AG04450 (cell line): ENCODE data around the gene GRID1. TPM values are rescaled to one million over a fixed set of nuclear protein-coding genes. Genes with fewer than 3 reads are reported as not detected.

Source experiments
- CTCF ChIA-PET: fragments of 300-600, 350-600 bp; formaldehyde crosslinking; extraction: SDS; loops from one replicate; lab custom pipeline; 2022; ENCODE audit warnings: antibody characterized with exemption, inconsistent platforms; lab: Charles Lee
- POLR2A ChIA-PET: fragments of 350-600 bp; formaldehyde crosslinking; extraction: SDS; loops from one replicate; lab custom pipeline; 2021; ENCODE audit warnings: antibody characterized with exemption, inconsistent platforms; lab: Yijun Ruan, JAX
- DNase-seq: peaks from one replicate; pipeline ENCODE4 v3.0.0-alpha.2; 2011; ENCODE audit warnings: low read depth, low spot score
- H3K27ac ChIP-seq: one replicate; pipeline ENCODE4 v1.5.1; 2012; ENCODE audit warnings: low read depth, low read length, control low read depth
- H3K27me3 ChIP-seq: one replicate; pipeline ENCODE4 v1.6.0; 2012; ENCODE audit warnings: low read length; ENCODE audit not compliant: control insufficient read depth, insufficient read depth
- H3K4me3 ChIP-seq: 2 replicates; pipeline ENCODE4 v1.5.1; 2011; ENCODE audit warnings: mild to moderate bottlenecking, low read depth, low read length, control low read depth
- H3K9me3 ChIP-seq: 2 replicates; pipeline ENCODE4 v1.5.1; 2012; ENCODE audit warnings: low read length; ENCODE audit not compliant: control insufficient read depth, insufficient read depth
- CTCF ChIP-seq: IDR thresholded peaks from 2 replicates; pipeline ENCODE4 v1.5.1; 2011; ENCODE audit warnings: low read depth, low read length, control low read depth, inconsistent platforms
- polyA plus RNA-seq: library from polyadenylated mRNA; depleted of rRNA; stranded (reverse); fragments of >200 nt; gene quantifications from 2 replicates; pipeline ENCODE4 v1.2.3, GENCODE V29; 2011

Gene GRID1
- polyA plus RNA-seq, 1 experiment, result not detected

DNA sequence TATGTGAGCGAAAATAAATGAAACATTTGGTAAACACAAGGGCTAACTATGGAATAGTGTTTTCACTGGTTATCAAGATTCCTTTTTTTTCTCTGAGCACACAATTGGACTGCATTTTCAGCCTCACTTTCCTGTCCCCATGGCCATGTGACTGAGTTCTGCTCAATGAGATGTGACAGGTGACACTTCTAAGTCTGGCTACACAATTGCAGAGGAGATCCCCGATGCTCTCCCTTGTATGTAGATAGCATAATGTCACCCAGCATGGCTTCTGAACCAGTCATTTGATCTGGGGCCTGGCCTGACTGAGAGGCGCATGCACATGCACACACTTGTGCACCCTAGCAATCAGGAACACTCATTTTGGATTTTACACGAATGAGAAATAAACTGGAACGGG lies 581.8 kb downstream of the GRID1 start:
- no peak for TF ChIP-seq CTCF
- POLR2A ChIA-PET, result no interaction called here

GRCh38 chr10:85781404-85781803 lies 585.2 kb downstream of the GRID1 start:
- ChIA-PET POLR2A (no interaction called here), CTCF (interaction anchor here (0.7 kb wide), 1 partner anchor 185 kb away, joined by 3 read pairs; no protein-coding TSS in a partner anchor)
- no peak for TF ChIP-seq CTCF
- H3K9me3 ChIP-seq, result peaks cover 22% of the 10 kb centered on the region
- H3K27me3 ChIP-seq, result no peaks in the 10 kb centered on the region
- DNase-seq, result no peak
- no peak overlapping the region for H3K27ac ChIP-seq
- no peak overlapping the region for H3K4me3 ChIP-seq

More for the DNA sequence above, 581.8 kb downstream of the GRID1 start:
- peaks cover 45% of the 10 kb centered on the region for H3K9me3 ChIP-seq
- no peak overlapping the region for H3K27ac ChIP-seq
- CTCF ChIA-PET, result no interaction called here
- no peak for DNase-seq
- H3K27me3 ChIP-seq, result no peaks in the 10 kb centered on the region
- H3K4me3 ChIP-seq, result no peak overlapping the region

DNA sequence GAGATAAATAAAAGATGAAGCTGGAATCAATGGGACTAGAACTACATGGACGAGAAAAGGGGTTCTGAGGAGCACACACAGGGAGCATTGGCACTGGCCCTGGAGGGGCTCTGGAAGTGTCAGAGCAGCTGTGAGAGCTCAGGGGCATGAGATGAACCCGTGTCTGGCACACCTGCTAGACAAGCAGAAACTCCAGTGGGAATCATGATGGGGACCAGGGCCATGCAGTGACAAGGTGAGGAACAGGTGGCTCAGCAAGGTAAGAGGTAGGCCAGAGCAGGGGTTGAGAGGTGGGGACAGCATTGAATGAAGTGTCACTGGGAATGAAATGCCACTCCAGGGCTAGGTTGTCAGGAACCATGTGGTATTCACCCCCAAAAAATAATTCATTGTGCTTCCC lies 588.5 kb downstream of the GRID1 start:
- Histone ChIP-seq H3K4me3 (no peak overlapping the region), H3K27me3 (no peaks in the 10 kb centered on the region), H3K27ac (no peak overlapping the region), H3K9me3 (peaks cover 14% of the 10 kb centered on the region)
- CTCF ChIA-PET, result no interaction called here
- DNase-seq, result no peak
- no peak for TF ChIP-seq CTCF
- POLR2A ChIA-PET, result no interaction called here

DNA sequence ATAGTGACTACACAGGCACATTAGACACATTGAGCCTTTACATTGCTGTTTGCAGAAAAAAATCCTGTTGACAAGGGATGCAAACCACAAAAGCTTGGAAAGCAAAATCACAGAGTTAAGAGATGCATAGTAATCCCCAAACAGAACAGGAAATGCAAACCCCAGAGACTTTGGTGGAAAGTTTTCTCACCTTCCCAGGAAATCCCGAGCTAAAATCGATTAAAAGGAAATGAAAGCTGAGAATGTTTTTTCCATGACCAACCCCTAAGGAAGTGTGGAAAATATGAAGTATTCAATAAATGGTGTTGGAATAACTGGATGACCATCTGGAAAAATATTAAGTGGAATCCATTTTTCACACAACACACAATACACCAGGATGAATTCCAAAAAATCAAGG lies 598.7 kb downstream of the GRID1 start:
- ChIA-PET CTCF (no interaction called here), POLR2A (no interaction called here)
- no peaks in the 10 kb centered on the region for H3K27me3 ChIP-seq
- DNase-seq, result no peak
- no peak for TF ChIP-seq CTCF
- H3K27ac ChIP-seq, result no peak overlapping the region
- no peak overlapping the region for H3K4me3 ChIP-seq
- peaks cover 12% of the 10 kb centered on the region for H3K9me3 ChIP-seq

- POLR2A ChIA-PET, result no interaction called here
- Histone ChIP-seq H3K27me3 (no peaks in the 10 kb centered on the region), H3K4me3 (no peak overlapping the region), H3K9me3 (peaks cover 16% of the 10 kb centered on the region; the same call in 1 of the 2 replicates), H3K27ac (no peak overlapping the region)
- no peak for TF ChIP-seq CTCF
- CTCF ChIA-PET, result no interaction called here
- DNase-seq, result no peak
These were observed 602.5 kb downstream of the GRID1 start for GRCh38 chr10:85764108-85764507.
